ENCODE data around the gene PEX5L. TPM values are rescaled to one million over a fixed set of nuclear protein-coding genes. Genes with fewer than 3 reads are reported as not detected.

The PEX5L gene
- total RNA-seq, 4 donors from 2014 or later: 0.13 to 2.0 TPM; not detected in 2

- intact Hi-C loops (cut with DNase I): no loop called here
- Histone ChIP-seq H3K4me3 (replicated peaks in 1 of 3) (no peak overlapping the region), H3K9me3 (no peaks in the 10 kb centered on the region), H3K27ac (no peak overlapping the region), H3K27me3 (no peaks in the 10 kb centered on the region), H3K4me1 (no peaks in the 10 kb centered on the region), H3K36me3 (no peaks in the 10 kb centered on the region)
- 41 to 48% methylated on average over 5 of the region's 5 CpGs for WGBS, 2 donors
- TF ChIP-seq CTCF (IDR thresholded peaks at IDR 0.05) (no peak), POLR2A (IDR thresholded peaks at IDR 0.05) (no peak)
- DNase-seq: no peak
Observed at GRCh38 chr3:179829401-179829800, 207.3 kb downstream of the PEX5L start.

- Histone ChIP-seq H3K4me1 (no peaks in the 10 kb centered on the region), H3K9me3 (no peaks in the 10 kb centered on the region), H3K4me3 (replicated peaks in 1 of 3) (no peak overlapping the region), H3K27ac (no peak overlapping the region), H3K36me3 (no peaks in the 10 kb centered on the region), H3K27me3 (no peaks in the 10 kb centered on the region)
- 81 to 85% methylated on average over 2 of the region's 2 CpGs for WGBS, 2 donors
- no peak for DNase-seq
- no peak for TF ChIP-seq CTCF (IDR thresholded peaks at IDR 0.05)
- no peak for TF ChIP-seq POLR2A (IDR thresholded peaks at IDR 0.05)
- intact Hi-C loops (cut with DNase I): no loop called here
Observed at GRCh38 chr3:179828738-179829137, 208.0 kb downstream of the PEX5L start.

- Histone ChIP-seq H3K9me3 (no peaks in the 10 kb centered on the region), H3K4me3 (replicated peaks in 1 of 3) (no peak overlapping the region), H3K27ac (no peak overlapping the region), H3K27me3 (no peaks in the 10 kb centered on the region), H3K4me1 (no peaks in the 10 kb centered on the region), H3K36me3 (no peaks in the 10 kb centered on the region)
- no peak for DNase-seq
- TF ChIP-seq CTCF (IDR thresholded peaks at IDR 0.05): no peak
- no peak for TF ChIP-seq POLR2A (IDR thresholded peaks at IDR 0.05)
- 21 to 23% methylated on average over 1 of the region's 1 CpG for WGBS, 2 donors
- intact Hi-C loops (cut with DNase I): no loop called here
Observed at GRCh38 chr3:179826247-179826637, 210.5 kb downstream of the PEX5L start.

- 78 to 84% methylated on average over 6 of the region's 6 CpGs for WGBS, 2 donors
- intact Hi-C loops (cut with DNase I): no loop called here
Observed at GRCh38 chr3:179825527-179826246, 211.1 kb downstream of the PEX5L start.

More at GRCh38 chr3:179825527-179826246, 211.1 kb downstream of the PEX5L start:
- no peaks in the 10 kb centered on the region for H3K9me3 ChIP-seq
- no peaks in the 10 kb centered on the region for H3K27me3 ChIP-seq
- no peak overlapping the region for H3K27ac ChIP-seq
- no peak for TF ChIP-seq CTCF (IDR thresholded peaks at IDR 0.05)
- no peak for TF ChIP-seq POLR2A (IDR thresholded peaks at IDR 0.05)
- no peak for DNase-seq
- no peak overlapping the region for H3K4me3 ChIP-seq (replicated peaks in 1 of 3)
- H3K36me3 ChIP-seq: no peaks in the 10 kb centered on the region
- H3K4me1 ChIP-seq: no peaks in the 10 kb centered on the region
